HepG2 (cell line): ENCODE measurements around the gene CREG1. TPM values are rescaled to one million over a fixed set of nuclear protein-coding genes. Genes with fewer than 3 reads are reported as not detected.

Experiments used
- ARID3A ChIP-seq: IDR thresholded peaks from 2 replicates; pipeline ENCODE4 v1.6.1; 2012; ENCODE audit warnings: low read depth, low read length, improper control_type of control experiment
- JDP2 ChIP-seq: sonication (generic); formaldehyde crosslinking; IDR thresholded peaks from 2 replicates; pipeline ENCODE4 v1.8.1; 2022; ENCODE audit warnings: missing genetic modification reagents, borderline replicate concordance
- JUNB ChIP-seq: sonication (generic); formaldehyde crosslinking; IDR thresholded peaks from 2 replicates; pipeline ENCODE4 v1.8.0; 2022; ENCODE audit warnings: missing genetic modification reagents, mild to moderate bottlenecking, borderline replicate concordance
- KAT7 ChIP-seq: IDR thresholded peaks from 2 replicates; pipeline ENCODE4 v1.6.1; 2018; ENCODE audit warnings: borderline replicate concordance, missing compliant biosample characterization
- NFIC ChIP-seq: IDR thresholded peaks from 2 replicates; pipeline ENCODE4 v1.6.1; 2012; ENCODE audit warnings: mild to moderate bottlenecking, low read length, inconsistent platforms
- NR2F2 ChIP-seq: IDR thresholded peaks from 2 replicates; pipeline ENCODE4 v1.6.1; 2012; ENCODE audit warnings: low read depth, inconsistent platforms, borderline replicate concordance
- TARDBP ChIP-seq: sonication (generic); formaldehyde crosslinking; IDR thresholded peaks from 2 replicates; pipeline ENCODE4 v1.8.0; 2022; ENCODE audit warnings: mild to moderate bottlenecking, missing genetic modification reagents
- TSC22D2 ChIP-seq: sonication (generic); formaldehyde crosslinking; IDR thresholded peaks from 2 replicates; pipeline ENCODE4 v1.5.1; 2020; ENCODE audit warnings: missing genetic modification reagents, mild to moderate bottlenecking, borderline replicate concordance
- ZBTB14 ChIP-seq: sonication (generic); formaldehyde crosslinking; IDR thresholded peaks from 2 replicates; pipeline ENCODE4 v1.4.0; 2020; ENCODE audit warnings: missing genetic modification reagents
- ZNF281 ChIP-seq: sonication (generic); formaldehyde crosslinking; IDR thresholded peaks from 2 replicates; pipeline ENCODE4 v1.4.0; 2020; ENCODE audit warnings: missing genetic modification reagents, borderline replicate concordance
- ZNF3 ChIP-seq: IDR thresholded peaks from 2 replicates; pipeline ENCODE4 v1.7.0; 2017; ENCODE audit warnings: inconsistent platforms
- ZNF34 ChIP-seq: sonication (generic); formaldehyde crosslinking; IDR thresholded peaks from 2 replicates; pipeline ENCODE4 v1.4.0; 2020; ENCODE audit warnings: mild to moderate bottlenecking, missing genetic modification reagents, borderline replicate concordance
- ZNF414 ChIP-seq: sonication (generic); formaldehyde crosslinking; IDR thresholded peaks from 2 replicates; pipeline ENCODE4 v1.5.0; 2020; ENCODE audit warnings: missing genetic modification reagents
- ZNF512 ChIP-seq: sonication (generic); formaldehyde crosslinking; IDR thresholded peaks from 2 replicates; pipeline ENCODE4 v1.4.0; 2020; ENCODE audit warnings: mild to moderate bottlenecking, missing genetic modification reagents
- ZNF556 ChIP-seq: sonication (generic); formaldehyde crosslinking; IDR thresholded peaks from 2 replicates; pipeline ENCODE4 v1.4.0; 2020; ENCODE audit warnings: mild to moderate bottlenecking, missing genetic modification reagents, borderline replicate concordance
- ZNF558 ChIP-seq: sonication (generic); formaldehyde crosslinking; IDR thresholded peaks from 2 replicates; pipeline ENCODE4 v1.9.0; 2022; ENCODE audit warnings: mild to moderate bottlenecking, missing genetic modification reagents, borderline replicate concordance
- ZNF720 ChIP-seq: sonication (generic); formaldehyde crosslinking; IDR thresholded peaks from 2 replicates; pipeline ENCODE4 v1.4.0; 2020; ENCODE audit warnings: missing genetic modification reagents
- ZNF768 ChIP-seq: sonication (generic); formaldehyde crosslinking; IDR thresholded peaks from 2 replicates; pipeline ENCODE4 v1.4.0; 2020; ENCODE audit warnings: missing genetic modification reagents
- ZSCAN9 ChIP-seq: IDR thresholded peaks from 2 replicates; pipeline ENCODE4 v1.6.1; 2016; ENCODE audit warnings: borderline replicate concordance
- polyA plus RNA-seq, 8 experiments: library from polyadenylated mRNA; depleted of rRNA in 3 of 8; stranded (reverse) in 7 of 8; unstranded in 1 of 8; fragments of >200 nt; fragmentation: Illumina TruSeq in 4 of 8; extraction: Trizol in 4 of 8; gene quantifications; 2 replicates each; pipeline versions ENCODE4 v1.2.1 to v1.2.3, GENCODE V29; 2011 to 2016; ENCODE audit warnings: low read depth in 4 of 8, missing spikeins in 1 of 8, mixed read lengths in 1 of 8; ENCODE audit not compliant: insufficient read depth in 1 of 8
- total RNA-seq, 5 experiments: library from RNA; depleted of rRNA; stranded (reverse); fragments of >200 nt; fragmentation: Illumina TruSeq; extraction: Trizol; gene quantifications; 2 replicates each; pipeline ENCODE4 v1.2.3, GENCODE V29; 2016; ENCODE audit warnings: low read depth in 1 of 5

Gene CREG1
- total and polyA plus RNA-seq, 2 of the 13 experiments (the other 11 are each of a cell fraction or from before 2014, with no cell fraction given) = 31.3 to 33.5 TPM

- TF ChIP-seq ZNF414 = no peak
- no peak for TF ChIP-seq ZNF281
- TF ChIP-seq ZSCAN9 = no peak; the same call in 1 of the 2 replicates
- no peak for TF ChIP-seq JUNB (CRISPR knock-in tag)
- TF ChIP-seq ZNF3 (CRISPR knock-in tag) = no peak
- TF ChIP-seq ZNF34 (CRISPR knock-in tag) = no peak
- peak; percentile 75; the same call in 1 of the 2 replicates for TF ChIP-seq ZNF558 (CRISPR knock-in tag)
- peak; percentile 72; the same call in 1 of the 2 replicates for TF ChIP-seq ZNF556 (CRISPR knock-in tag)
- TF ChIP-seq ZBTB14 = peak; percentile 72
- no peak for TF ChIP-seq ARID3A
- TF ChIP-seq KAT7 (CRISPR knock-in tag) = no peak
- TF ChIP-seq ZNF512 (CRISPR knock-in tag) = no peak
- TF ChIP-seq NFIC = no peak
- no peak for TF ChIP-seq ZNF720 (CRISPR knock-in tag)
- peak; percentile 27; the same call in 1 of the 2 replicates for TF ChIP-seq TARDBP
- no peak for TF ChIP-seq JDP2 (CRISPR knock-in tag)
- TF ChIP-seq ZNF768 = no peak; the same call in 1 of the 2 replicates
- TF ChIP-seq TSC22D2 (CRISPR knock-in tag) = peak; percentile 20; the same call in 1 of the 2 replicates
- no peak for TF ChIP-seq NR2F2
Observed at GRCh38 chr1:167553136-167554027, at the start of gene CREG1 (continued).
